ENCODE measurements around the gene SHROOM3. TPM values are rescaled to one million over a fixed set of nuclear protein-coding genes. Genes with fewer than 3 reads are reported as not detected.

SHROOM3 gene
- total and polyA plus RNA-seq, 2 of the 13 experiments (the other 11 are each of a cell fraction or from before 2014, with no cell fraction given), result 0.01 TPM; not detected in 1

DNA sequence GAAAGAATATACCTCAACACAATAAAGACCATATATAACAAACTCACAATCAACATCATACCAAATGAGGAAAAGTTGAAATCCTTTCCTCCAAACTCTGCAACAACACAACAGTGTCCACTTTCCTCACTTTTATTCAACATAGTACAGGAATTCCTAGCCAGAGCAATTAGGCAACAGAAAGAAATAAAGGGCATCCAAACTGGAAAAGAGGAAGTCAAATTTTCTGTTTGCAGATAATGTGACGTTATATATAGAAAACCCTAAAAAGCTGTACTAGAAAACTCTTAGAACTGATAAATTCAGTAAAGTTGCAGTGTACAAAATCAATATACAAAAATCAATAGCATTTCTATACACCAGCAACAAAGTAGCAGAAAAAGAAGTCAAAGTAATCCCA lies 355.3 kb downstream of the SHROOM3 start:
- in situ Hi-C loops (cut with HindIII; ENCODE audit: extremely low pct_ligation_motif_present, low pct_unique_long_range_greater_than_20kb), result no loop called here
- Histone ChIP-seq H3K4me1 (ENCODE audit: insufficient read depth, low read length) (no peaks in the 10 kb centered on the region), H3K79me2 (ENCODE audit: insufficient read depth, low read length) (no peaks in the 10 kb centered on the region), H3K27ac (ENCODE audit: extremely low read length, insufficient read depth, low read length) (no peak overlapping the region), H3K4me3 (replicated peaks in 1 of 3; ENCODE audit: insufficient read depth in 1 of 3, low read depth in 2 of 3, low read length in 3 of 3) (no peak overlapping the region), H3K27me3 (ENCODE audit: control insufficient read depth in 1 of 2, insufficient read depth in 2 of 2, low read length in 2 of 2) (no peaks in the 10 kb centered on the region), H3K36me3 (replicated peaks in 1 of 2; ENCODE audit: control insufficient read depth in 1 of 2, insufficient read depth in 2 of 2, low read length in 2 of 2) (no peaks in the 10 kb centered on the region), H4K20me1 (ENCODE audit: insufficient read depth, low read length) (no peaks in the 10 kb centered on the region), H3K9me3 (ENCODE audit: low read length) (no peaks in the 10 kb centered on the region), H2AFZ (ENCODE audit: low read length) (no peak overlapping the region), H3K4me2 (ENCODE audit: low read depth, low read length) (no peak overlapping the region), H3K9ac (ENCODE audit: insufficient read depth, low read depth, low read length) (no peak overlapping the region)
- DNase-seq (ENCODE audit: low spot score) (no peak), ATAC-seq (no peak), FAIRE-seq (no peak)
- BruUV-seq (replicated peaks), result no TSS peak
- intact Hi-C loops (cut with micrococcal nuclease; ENCODE audit: unreplicated experiment), result no loop called here
- POLR2A ChIA-PET, result no interaction called here
- 78% methylated on average over 1 of the region's 1 CpG for WGBS (ENCODE audit: low lambda C conversion rate)
- CTCF ChIA-PET (ENCODE audit: low intra/inter-chr PET ratio, low total read pairs), result no interaction called here
- no peak for TF ChIP-seq PAX8 (CRISPR knock-in tag; IDR thresholded peaks at IDR 0.05; ENCODE audit: borderline replicate concordance)
- TF ChIP-seq HDAC6 (IDR thresholded peaks at IDR 0.05; ENCODE audit: low read depth, low read length), result no peak
- no peak for TF ChIP-seq CREM (IDR thresholded peaks at IDR 0.05)
- no peak for TF ChIP-seq CREM (CRISPR knock-in tag; IDR thresholded peaks at IDR 0.05)
- no peak for TF ChIP-seq JUND (CRISPR knock-in tag; IDR thresholded peaks at IDR 0.05)
- TF ChIP-seq ZNF839 (CRISPR knock-in tag; IDR thresholded peaks at IDR 0.05; ENCODE audit: borderline replicate concordance), result no peak
- no peak for TF ChIP-seq ZNF644 (CRISPR knock-in tag; IDR thresholded peaks at IDR 0.05; ENCODE audit: low read depth)
- TF ChIP-seq SALL2 (CRISPR knock-in tag; IDR thresholded peaks at IDR 0.05), result no peak
- TF ChIP-seq, protein P1, sequence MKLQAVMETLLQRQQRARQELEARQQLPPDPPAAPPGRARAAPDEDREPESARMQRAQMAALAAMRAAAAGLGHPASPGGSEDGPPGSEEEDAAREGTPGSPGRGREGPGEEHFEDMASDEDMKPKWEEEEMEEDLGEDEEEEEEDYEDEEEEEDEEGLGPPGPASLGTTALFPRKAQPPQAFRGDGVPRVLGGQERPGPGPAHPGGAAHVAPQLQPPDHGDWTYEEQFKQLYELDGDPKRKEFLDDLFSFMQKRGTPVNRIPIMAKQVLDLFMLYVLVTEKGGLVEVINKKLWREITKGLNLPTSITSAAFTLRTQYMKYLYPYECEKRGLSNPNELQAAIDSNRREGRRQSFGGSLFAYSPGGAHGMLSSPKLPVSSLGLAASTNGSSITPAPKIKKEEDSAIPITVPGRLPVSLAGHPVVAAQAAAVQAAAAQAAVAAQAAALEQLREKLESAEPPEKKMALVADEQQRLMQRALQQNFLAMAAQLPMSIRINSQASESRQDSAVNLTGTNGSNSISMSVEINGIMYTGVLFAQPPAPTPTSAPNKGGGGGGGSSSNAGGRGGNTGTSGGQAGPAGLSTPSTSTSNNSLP (IDR thresholded peaks at IDR 0.05; ENCODE audit: low read depth, low read length), result no peak
- no peak for TF ChIP-seq ATM (IDR thresholded peaks at IDR 0.05; ENCODE audit: borderline replicate concordance)
- TF ChIP-seq, protein P2, sequence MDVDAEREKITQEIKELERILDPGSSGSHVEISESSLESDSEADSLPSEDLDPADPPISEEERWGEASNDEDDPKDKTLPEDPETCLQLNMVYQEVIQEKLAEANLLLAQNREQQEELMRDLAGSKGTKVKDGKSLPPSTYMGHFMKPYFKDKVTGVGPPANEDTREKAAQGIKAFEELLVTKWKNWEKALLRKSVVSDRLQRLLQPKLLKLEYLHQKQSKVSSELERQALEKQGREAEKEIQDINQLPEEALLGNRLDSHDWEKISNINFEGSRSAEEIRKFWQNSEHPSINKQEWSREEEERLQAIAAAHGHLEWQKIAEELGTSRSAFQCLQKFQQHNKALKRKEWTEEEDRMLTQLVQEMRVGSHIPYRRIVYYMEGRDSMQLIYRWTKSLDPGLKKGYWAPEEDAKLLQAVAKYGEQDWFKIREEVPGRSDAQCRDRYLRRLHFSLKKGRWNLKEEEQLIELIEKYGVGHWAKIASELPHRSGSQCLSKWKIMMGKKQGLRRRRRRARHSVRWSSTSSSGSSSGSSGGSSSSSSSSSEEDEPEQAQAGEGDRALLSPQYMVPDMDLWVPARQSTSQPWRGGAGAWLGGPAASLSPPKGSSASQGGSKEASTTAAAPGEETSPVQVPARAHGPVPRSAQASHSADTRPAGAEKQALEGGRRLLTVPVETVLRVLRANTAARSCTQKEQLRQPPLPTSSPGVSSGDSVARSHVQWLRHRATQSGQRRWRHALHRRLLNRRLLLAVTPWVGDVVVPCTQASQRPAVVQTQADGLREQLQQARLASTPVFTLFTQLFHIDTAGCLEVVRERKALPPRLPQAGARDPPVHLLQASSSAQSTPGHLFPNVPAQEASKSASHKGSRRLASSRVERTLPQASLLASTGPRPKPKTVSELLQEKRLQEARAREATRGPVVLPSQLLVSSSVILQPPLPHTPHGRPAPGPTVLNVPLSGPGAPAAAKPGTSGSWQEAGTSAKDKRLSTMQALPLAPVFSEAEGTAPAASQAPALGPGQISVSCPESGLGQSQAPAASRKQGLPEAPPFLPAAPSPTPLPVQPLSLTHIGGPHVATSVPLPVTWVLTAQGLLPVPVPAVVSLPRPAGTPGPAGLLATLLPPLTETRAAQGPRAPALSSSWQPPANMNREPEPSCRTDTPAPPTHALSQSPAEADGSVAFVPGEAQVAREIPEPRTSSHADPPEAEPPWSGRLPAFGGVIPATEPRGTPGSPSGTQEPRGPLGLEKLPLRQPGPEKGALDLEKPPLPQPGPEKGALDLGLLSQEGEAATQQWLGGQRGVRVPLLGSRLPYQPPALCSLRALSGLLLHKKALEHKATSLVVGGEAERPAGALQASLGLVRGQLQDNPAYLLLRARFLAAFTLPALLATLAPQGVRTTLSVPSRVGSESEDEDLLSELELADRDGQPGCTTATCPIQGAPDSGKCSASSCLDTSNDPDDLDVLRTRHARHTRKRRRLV (CRISPR knock-in tag; IDR thresholded peaks at IDR 0.05), result no peak
- TF ChIP-seq U2AF2 (IDR thresholded peaks at IDR 0.05; ENCODE audit: low read depth, low read length), result no peak
- TF ChIP-seq, protein P3, sequence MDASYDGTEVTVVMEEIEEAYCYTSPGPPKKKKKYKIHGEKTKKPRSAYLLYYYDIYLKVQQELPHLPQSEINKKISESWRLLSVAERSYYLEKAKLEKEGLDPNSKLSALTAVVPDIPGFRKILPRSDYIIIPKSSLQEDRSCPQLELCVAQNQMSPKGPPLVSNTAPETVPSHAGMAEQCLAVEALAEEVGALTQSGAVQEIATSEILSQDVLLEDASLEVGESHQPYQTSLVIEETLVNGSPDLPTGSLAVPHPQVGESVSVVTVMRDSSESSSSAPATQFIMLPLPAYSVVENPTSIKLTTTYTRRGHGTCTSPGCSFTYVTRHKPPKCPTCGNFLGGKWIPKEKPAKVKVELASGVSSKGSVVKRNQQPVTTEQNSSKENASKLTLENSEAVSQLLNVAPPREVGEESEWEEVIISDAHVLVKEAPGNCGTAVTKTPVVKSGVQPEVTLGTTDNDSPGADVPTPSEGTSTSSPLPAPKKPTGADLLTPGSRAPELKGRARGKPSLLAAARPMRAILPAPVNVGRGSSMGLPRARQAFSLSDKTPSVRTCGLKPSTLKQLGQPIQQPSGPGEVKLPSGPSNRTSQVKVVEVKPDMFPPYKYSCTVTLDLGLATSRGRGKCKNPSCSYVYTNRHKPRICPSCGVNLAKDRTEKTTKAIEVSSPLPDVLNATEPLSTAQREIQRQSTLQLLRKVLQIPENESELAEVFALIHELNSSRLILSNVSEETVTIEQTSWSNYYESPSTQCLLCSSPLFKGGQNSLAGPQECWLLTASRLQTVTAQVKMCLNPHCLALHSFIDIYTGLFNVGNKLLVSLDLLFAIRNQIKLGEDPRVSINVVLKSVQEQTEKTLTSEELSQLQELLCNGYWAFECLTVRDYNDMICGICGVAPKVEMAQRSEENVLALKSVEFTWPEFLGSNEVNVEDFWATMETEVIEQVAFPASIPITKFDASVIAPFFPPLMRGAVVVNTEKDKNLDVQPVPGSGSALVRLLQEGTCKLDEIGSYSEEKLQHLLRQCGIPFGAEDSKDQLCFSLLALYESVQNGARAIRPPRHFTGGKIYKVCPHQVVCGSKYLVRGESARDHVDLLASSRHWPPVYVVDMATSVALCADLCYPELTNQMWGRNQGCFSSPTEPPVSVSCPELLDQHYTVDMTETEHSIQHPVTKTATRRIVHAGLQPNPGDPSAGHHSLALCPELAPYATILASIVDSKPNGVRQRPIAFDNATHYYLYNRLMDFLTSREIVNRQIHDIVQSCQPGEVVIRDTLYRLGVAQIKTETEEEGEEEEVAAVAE (CRISPR knock-in tag; IDR thresholded peaks at IDR 0.05; ENCODE audit: borderline replicate concordance), result no peak
- no peak for TF ChIP-seq ZFYVE20 (CRISPR knock-in tag; IDR thresholded peaks at IDR 0.05; ENCODE audit: borderline replicate concordance, low read depth)
- TF ChIP-seq ZNF343 (CRISPR knock-in tag; IDR thresholded peaks at IDR 0.05), result no peak
- TF ChIP-seq MTF2 (CRISPR knock-in tag; IDR thresholded peaks at IDR 0.05; ENCODE audit: borderline replicate concordance), result no peak

Data from HepG2 (cell line).